Gastroesophageal sphincter (tissue), 3 donors: ENCODE results near the gene ARHGAP21.
"Not testable (repeated sequence)": the region's sequence is repeated elsewhere in the genome, so short reads cannot be mapped to it uniquely, and the experiment has no call there.

ENCODE experiments used
- POLR2A ChIP-seq, 2 donors: fragments of 450-650 bp; IDR thresholded peaks; one replicate each; pipeline ENCODE4 v1.6.1; 2017; ENCODE audit warnings: antibody characterized with exemption in 2 of 2, mild to moderate bottlenecking in 2 of 2, moderate library complexity in 1 of 2
- TF ChIP-seq, protein P1 (sequence below), 4 experiments: fragments of 200-600 bp in 2 of 4; fragments of 450-650 bp in 2 of 4; sonication (generic) in 1 of 4; IDR thresholded peaks; one replicate each; pipeline ENCODE4 v1.5.1; 2017 to 2019; ENCODE audit warnings: antibody characterized with exemption in 4 of 4, mild to moderate bottlenecking in 2 of 4, moderate library complexity in 2 of 4

DNA sequence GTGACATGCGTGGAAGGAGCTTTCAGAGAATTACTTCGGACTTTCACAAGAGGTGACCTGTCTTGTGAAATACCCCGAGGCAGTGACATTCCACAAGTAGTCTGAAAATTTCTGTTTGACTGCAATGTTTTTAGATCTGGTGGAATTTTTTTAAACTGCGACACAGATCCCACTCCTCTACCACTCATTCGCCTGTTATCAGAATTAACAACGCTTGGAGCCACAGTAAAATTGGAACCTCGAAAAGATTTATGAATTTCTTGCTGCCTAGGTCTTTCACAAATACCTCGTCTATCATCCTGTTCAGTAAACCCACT is 103.7 kb downstream of the ARHGAP21 start:
- not testable (repeated sequence) for TF ChIP-seq POLR2A (IDR thresholded peaks at IDR 0.05)
- TF ChIP-seq, protein P1, sequence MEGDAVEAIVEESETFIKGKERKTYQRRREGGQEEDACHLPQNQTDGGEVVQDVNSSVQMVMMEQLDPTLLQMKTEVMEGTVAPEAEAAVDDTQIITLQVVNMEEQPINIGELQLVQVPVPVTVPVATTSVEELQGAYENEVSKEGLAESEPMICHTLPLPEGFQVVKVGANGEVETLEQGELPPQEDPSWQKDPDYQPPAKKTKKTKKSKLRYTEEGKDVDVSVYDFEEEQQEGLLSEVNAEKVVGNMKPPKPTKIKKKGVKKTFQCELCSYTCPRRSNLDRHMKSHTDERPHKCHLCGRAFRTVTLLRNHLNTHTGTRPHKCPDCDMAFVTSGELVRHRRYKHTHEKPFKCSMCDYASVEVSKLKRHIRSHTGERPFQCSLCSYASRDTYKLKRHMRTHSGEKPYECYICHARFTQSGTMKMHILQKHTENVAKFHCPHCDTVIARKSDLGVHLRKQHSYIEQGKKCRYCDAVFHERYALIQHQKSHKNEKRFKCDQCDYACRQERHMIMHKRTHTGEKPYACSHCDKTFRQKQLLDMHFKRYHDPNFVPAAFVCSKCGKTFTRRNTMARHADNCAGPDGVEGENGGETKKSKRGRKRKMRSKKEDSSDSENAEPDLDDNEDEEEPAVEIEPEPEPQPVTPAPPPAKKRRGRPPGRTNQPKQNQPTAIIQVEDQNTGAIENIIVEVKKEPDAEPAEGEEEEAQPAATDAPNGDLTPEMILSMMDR (IDR thresholded peaks at IDR 0.05): not testable (repeated sequence)
